HG03066 (cell line): ENCODE results near the gene COX6A1.

ENCODE experiments used
- ATAC-seq: cut with Tn5 transposase; IDR thresholded peaks from one replicate; pipeline ENCODE4 v1.9.1; 2021; ENCODE audit warnings: low read depth; ENCODE audit not compliant: unreplicated experiment

COX6A1 gene

DNA sequence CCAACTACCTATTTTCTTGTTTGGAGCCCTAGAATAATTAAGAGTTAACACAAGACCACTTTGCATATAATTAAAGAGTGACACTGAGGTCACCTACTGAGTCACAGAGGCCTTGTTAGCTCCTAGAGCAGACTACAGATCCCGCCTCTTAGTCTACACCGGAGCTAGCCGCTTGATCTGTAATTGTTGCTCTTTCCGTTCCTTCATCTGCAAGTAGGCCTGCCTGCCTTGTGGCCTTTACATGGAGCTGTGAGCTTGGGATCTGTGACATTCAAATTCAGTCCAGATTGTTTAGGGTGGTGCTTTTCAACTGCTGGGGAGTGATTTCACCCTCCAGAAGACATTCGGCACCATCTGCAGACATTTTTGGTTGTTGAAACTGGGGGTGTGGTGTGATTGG is 52.4 kb downstream of the COX6A1 start:
- no peak for ATAC-seq
